HUES48 (cell line): ENCODE measurements around the gene CITED1.

Source experiments
- H3K27ac ChIP-seq: one replicate; pipeline ENCODE4 v1.7.0; 2013; ENCODE audit warnings: low read depth, low read length, inconsistent platforms
- H3K27me3 ChIP-seq: 2 replicates; pipeline ENCODE4 v1.6.1; 2013; ENCODE audit warnings: mild to moderate bottlenecking, low read length; ENCODE audit not compliant: control insufficient read depth, insufficient read depth
- H3K36me3 ChIP-seq: 2 replicates; pipeline ENCODE4 v1.6.1; 2013; ENCODE audit warnings: low read length; ENCODE audit not compliant: control insufficient read depth, insufficient read depth
- H3K4me1 ChIP-seq: 2 replicates; pipeline ENCODE4 v1.6.1; 2013; ENCODE audit warnings: mild to moderate bottlenecking, low read length; ENCODE audit not compliant: control insufficient read depth, insufficient read depth
- H3K4me3 ChIP-seq: 2 replicates; pipeline ENCODE4 v1.5.1; 2013; ENCODE audit warnings: mild to moderate bottlenecking, low read depth, low read length
- H3K9ac ChIP-seq: 2 replicates; pipeline ENCODE4 v1.6.1; 2013; ENCODE audit warnings: mild to moderate bottlenecking, low read depth, low read length, moderate library complexity
- H3K9me3 ChIP-seq: 2 replicates; pipeline ENCODE4 v1.6.1; 2013; ENCODE audit warnings: low read length; ENCODE audit not compliant: control insufficient read depth, insufficient read depth

The CITED1 gene

DNA sequence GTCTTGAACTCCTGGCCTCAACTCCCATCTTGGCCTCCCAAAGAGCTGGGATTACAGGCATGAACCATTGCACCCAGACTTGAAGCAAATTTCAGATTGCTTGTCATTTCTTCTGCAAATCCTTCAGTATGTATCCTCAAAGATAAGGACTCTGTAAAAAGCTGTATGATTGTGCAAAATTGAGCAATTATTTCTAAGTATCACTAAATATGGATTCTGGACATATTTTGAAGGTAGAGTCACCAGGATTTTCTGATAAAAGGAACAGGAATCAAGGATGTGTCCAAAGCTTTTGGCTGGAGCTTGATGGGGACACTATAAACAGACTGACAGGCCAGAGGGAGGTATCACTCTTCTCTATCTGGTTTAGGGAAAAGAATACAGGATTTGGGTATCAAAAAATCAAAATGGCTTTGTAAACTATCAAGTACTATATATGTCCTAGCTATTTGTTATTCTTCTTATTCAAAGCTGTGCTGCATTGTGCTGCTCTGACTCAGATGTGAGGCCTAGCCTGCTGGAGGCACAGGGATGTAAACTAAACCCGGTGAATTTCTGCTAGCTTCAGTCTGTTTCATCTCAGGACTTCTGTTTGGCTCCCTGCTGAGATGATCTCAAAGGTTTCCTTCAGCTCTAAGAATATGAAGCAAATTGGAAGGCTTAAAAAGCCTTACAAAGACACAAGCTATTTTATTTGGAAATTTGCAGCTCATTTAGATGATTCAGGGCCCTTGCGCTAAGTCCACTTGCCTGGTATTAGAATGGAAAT is 36.9 kb downstream of the CITED1 start:
- Histone ChIP-seq H3K9ac (no peak overlapping the region), H3K27ac (peak overlapping the region; percentile 45)

DNA sequence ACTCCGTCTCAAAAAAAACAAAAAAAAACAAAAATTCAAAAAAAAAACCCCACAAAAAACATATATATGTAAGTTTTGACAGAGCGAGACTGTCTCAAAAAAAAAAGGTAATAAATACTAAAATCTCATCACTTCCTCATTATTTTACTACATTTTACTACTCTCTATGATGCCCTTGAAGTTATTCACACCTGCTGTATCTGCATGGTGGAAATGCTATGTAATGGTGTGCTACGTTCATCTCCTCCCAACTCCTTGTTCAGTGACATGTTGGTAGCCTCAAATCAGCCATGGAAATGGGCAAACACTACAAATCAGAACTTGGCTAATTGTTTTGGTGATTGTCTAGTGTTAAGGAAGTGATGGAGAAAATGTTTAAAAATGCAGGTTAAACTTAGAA is 40.5 kb downstream of the CITED1 start:
- Histone ChIP-seq H3K4me3 (no peak overlapping the region), H3K27ac (no peak overlapping the region), H3K36me3 (peaks cover 30% of the 10 kb centered on the region), H3K9me3 (peaks cover 6% of the 10 kb centered on the region), H3K4me1 (no peaks in the 10 kb centered on the region), H3K9ac (no peak overlapping the region), H3K27me3 (no peaks in the 10 kb centered on the region)

More for the DNA sequence above, 36.9 kb downstream of the CITED1 start:
- H3K9me3 ChIP-seq: 0 out of 2 replicates have a peak, but pooled peaks cover 2% of the 10 kb centered on the region
- H3K36me3 ChIP-seq: peaks cover 65% of the 10 kb centered on the region
- H3K27me3 ChIP-seq: no peaks in the 10 kb centered on the region
- H3K4me1 ChIP-seq: no peaks in the 10 kb centered on the region
- H3K4me3 ChIP-seq: no peak overlapping the region

DNA sequence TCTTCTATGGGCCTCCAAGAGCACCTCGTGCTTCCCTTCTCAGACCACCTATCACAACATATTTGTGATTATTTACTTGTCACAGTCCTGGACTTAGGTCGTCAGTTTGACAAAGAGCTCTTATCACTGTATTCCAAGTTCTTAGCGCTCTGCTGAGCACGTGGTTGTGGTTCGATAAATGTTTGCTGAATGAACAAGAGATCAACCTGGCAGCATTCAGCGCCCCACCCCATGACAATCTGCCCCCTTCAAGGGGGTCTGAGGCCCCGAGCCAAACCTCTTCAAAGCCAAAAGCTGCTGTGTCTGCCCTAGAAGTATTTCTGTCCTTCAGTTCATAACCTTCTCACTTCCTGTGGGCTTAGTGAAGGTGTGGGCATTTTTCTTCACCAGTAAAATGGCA is 43.6 kb downstream of the CITED1 start:
- peaks cover 6% of the 10 kb centered on the region for H3K9me3 ChIP-seq

GRCh38 chrX:72260448-72260847 is 45.3 kb downstream of the CITED1 start:
- Histone ChIP-seq H3K9me3 (peaks cover 9% of the 10 kb centered on the region), H3K4me1 (0 out of 2 replicates have a peak, but pooled peaks cover 3% of the 10 kb centered on the region), H3K27ac (no peak overlapping the region), H3K36me3 (no peaks in the 10 kb centered on the region), H3K9ac (no peak overlapping the region), H3K27me3 (no peaks in the 10 kb centered on the region), H3K4me3 (no peak overlapping the region)

More for the DNA sequence above, 43.6 kb downstream of the CITED1 start:
- Histone ChIP-seq H3K4me1 (no peaks in the 10 kb centered on the region), H3K27ac (no peak overlapping the region), H3K9ac (no peak overlapping the region), H3K36me3 (no peaks in the 10 kb centered on the region), H3K27me3 (no peaks in the 10 kb centered on the region), H3K4me3 (no peak overlapping the region)

DNA sequence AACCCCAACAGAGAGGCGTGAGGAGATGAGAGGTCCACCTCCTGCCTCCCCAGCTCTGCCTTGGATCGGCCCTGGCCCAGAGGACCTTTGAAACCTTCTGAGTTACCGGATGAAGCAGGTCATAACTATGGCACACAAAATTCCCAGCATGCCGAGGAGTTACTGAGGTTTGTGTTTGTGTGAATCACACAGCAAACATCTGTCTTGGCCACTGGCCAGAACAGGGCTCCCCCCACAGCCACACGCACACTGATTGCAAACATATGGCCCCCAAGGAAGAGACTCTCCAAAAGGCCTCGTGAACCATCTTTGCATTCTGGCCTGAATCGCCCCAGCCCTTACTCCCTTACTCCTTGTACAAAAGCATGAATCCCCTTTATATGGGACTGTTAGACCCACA is 47.5 kb downstream of the CITED1 start:
- H3K27me3 ChIP-seq: no peaks in the 10 kb centered on the region
- peaks cover 7% of the 10 kb centered on the region for H3K9me3 ChIP-seq
- H3K27ac ChIP-seq: no peak overlapping the region
- no peak overlapping the region for H3K9ac ChIP-seq
- no peak overlapping the region for H3K4me3 ChIP-seq
- H3K36me3 ChIP-seq: no peaks in the 10 kb centered on the region
- H3K4me1 ChIP-seq: peaks cover 13% of the 10 kb centered on the region

- Histone ChIP-seq H3K27me3 (no peaks in the 10 kb centered on the region), H3K9me3 (peaks cover 4% of the 10 kb centered on the region; the same call in 1 of the 2 replicates), H3K4me3 (no peak overlapping the region), H3K36me3 (no peaks in the 10 kb centered on the region), H3K9ac (no peak overlapping the region), H3K4me1 (peaks cover 13% of the 10 kb centered on the region), H3K27ac (no peak overlapping the region)
Measured at GRCh38 chrX:72255864-72256263, 49.9 kb downstream of the CITED1 start.

DNA sequence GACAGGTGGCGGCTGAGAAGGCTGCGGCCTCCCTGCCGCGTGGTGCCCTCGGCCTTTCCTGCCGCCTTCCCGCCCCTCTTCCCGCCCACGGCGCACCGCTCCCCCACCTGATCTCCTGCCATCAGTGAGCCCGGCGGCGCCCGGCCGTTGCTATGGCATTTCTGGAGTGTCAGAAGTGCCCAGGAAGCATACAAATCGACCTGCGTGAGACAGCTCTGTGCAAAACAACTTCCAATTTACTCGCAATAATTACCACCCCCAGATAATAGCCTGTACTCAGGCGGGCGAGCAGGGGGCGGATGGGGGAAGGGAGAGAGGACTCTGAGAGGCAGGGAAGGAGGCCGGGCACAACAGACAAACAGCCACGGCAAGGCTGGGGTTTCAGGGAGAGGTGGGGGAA is 50.3 kb downstream of the CITED1 start:
- Histone ChIP-seq H3K9ac (no peak overlapping the region), H3K27ac (no peak overlapping the region), H3K4me1 (peaks cover 13% of the 10 kb centered on the region), H3K36me3 (no peaks in the 10 kb centered on the region), H3K4me3 (peak overlapping the region; percentile 26; the same call in 1 of the 2 replicates), H3K27me3 (no peaks in the 10 kb centered on the region), H3K9me3 (peaks cover 4% of the 10 kb centered on the region; the same call in 1 of the 2 replicates)

- peak overlapping the region; percentile 26; the same call in 1 of the 2 replicates for H3K4me3 ChIP-seq
- no peaks in the 10 kb centered on the region for H3K27me3 ChIP-seq
- no peaks in the 10 kb centered on the region for H3K36me3 ChIP-seq
- H3K9ac ChIP-seq: no peak overlapping the region
- H3K27ac ChIP-seq: peak overlapping the region; percentile 35
- peaks cover 4% of the 10 kb centered on the region; the same call in 1 of the 2 replicates for H3K9me3 ChIP-seq
- H3K4me1 ChIP-seq: peaks cover 13% of the 10 kb centered on the region
Measured at GRCh38 chrX:72254816-72255215, 50.9 kb downstream of the CITED1 start.

DNA sequence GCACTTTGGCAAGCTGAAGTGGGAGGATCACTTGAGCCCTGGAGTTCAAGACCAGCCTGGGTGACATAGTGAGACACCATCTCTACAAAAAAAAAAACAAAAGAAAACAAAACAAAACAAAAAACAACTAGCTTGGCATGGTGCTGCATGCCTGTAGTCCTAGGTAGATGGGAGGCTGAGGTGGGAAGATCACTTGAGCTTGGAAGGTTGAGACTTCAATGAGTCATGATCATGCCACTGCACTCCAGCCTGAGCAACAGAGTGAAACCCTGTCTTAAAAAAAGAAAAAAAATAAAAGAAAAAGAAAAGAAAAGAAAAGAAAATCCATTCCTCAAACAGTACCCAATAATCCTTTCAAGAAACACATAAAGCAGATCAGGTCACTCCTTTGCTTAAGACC is 52.0 kb downstream of the CITED1 start:
- H3K9ac ChIP-seq: no peak overlapping the region
- H3K9me3 ChIP-seq: peaks cover 4% of the 10 kb centered on the region; the same call in 1 of the 2 replicates
- H3K27me3 ChIP-seq: no peaks in the 10 kb centered on the region
- no peaks in the 10 kb centered on the region for H3K36me3 ChIP-seq
- peaks cover 13% of the 10 kb centered on the region for H3K4me1 ChIP-seq
- no peak overlapping the region for H3K4me3 ChIP-seq
- H3K27ac ChIP-seq: no peak overlapping the region
